GM18907 (cell line): Measurements from ENCODE around the gene TEDC2.
"Not testable (repeated sequence)": the region's sequence is repeated elsewhere in the genome, so short reads cannot be mapped to it uniquely, and the experiment has no call there.

Experiments
- ATAC-seq: cut with Tn5 transposase; IDR thresholded peaks from one replicate; pipeline ENCODE4 v1.9.1; 2021; ENCODE audit warnings: mild to moderate bottlenecking, moderate library complexity; ENCODE audit not compliant: unreplicated experiment

TEDC2 gene

DNA sequence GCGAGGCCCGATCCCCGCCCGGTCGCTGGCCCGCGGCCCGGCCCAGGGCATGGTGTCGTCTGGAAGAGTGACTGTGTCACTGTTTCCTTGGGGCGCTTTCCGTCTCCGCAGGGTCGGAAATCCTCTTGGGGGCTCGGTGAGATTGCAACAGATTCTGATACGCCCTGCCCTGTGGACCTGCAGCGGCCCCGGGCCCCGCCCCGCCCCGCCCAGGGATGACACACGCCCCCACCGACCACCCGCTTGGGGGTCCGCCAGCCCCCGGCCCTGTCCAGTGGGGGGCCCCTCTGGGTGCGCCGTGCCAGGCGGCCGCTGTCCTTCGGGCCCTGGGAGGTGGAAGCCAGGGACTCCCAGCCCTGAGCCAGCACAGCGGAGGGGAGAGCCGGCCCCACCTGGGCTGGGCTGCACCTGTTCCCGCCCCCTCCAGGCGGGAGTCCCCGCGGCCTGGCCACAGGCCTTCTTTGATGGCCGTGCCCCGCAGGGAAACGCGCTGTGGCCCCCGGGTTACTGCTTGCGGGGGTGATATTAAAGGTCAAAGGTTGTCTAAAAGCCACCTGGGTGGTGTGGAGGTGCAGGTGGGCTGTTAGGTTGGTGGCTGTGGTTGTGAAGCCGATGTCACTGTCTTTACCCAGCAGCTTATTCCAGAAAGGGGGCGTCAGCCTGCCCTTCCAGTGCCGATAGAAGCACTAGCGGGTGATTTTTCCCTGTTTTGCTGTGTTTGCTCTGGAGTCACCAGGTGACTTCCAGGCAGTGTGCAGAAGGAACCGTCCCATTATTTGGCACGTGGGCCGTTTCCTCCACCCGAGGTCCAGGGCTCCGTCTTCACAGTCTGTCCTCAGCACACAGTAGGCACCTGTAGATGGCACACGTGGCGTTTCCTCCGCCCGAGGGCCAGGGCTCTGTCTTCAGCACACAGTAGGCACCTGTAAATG is 15.8 kb downstream of the TEDC2 start:
- no peak for ATAC-seq

DNA sequence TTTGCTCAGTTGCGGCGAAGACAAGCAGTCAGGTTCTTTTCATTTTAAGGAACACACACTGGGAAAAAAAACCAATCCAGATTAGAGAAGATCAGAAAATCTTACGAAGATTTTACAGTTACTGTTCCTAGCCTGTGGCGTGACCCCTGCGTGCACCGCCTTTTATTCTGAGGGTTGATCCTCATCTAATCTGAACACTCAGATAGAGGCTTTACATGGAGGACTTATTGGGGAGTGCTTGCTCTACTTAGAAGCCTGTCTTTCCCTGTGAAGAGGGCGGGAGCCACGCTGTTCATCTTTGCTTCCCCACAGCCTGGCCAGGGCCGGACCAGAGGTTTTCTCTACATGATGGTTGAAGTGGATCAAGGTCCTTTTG is 16.4 kb downstream of the TEDC2 start:
- no peak for ATAC-seq

DNA sequence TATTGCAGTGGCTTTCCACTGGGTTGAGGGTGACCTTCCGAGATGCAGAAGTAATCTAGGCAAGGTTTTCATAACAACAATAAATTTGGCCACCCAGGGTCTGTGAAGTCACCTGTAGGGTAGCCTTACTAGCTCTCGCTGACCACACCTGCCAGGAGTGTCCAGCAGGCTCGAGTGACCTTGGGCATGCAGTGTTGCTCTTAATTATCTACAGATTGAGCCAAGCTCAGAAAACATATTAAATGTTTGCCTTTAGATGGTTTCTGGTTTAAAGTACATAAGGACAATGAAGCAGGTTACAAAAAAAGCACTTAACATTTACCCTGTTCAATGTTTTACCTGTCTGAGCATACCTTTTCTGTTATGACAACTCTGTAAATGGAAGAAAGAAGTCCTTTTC is 16.8 kb downstream of the TEDC2 start:
- ATAC-seq = no peak

DNA sequence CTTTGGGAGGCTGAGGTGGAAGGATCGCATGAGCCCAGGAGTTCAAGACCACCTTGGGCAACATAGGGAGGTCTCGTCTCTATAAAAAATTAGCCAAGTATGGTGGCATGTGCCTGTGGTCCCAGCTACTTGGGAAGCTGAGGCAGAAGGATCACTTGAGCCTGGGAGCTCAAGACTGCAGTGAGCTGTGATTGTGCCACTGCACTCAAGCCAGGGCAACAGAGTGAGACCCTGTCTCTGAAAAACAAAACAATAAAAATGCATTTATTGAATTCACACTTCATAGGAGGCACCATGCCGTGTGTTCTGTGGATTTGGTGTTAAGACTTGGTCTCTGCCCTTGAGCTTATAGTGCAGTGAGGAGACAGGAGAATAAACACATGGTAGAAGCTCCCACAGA is 17.4 kb downstream of the TEDC2 start:
- no peak for ATAC-seq

DNA sequence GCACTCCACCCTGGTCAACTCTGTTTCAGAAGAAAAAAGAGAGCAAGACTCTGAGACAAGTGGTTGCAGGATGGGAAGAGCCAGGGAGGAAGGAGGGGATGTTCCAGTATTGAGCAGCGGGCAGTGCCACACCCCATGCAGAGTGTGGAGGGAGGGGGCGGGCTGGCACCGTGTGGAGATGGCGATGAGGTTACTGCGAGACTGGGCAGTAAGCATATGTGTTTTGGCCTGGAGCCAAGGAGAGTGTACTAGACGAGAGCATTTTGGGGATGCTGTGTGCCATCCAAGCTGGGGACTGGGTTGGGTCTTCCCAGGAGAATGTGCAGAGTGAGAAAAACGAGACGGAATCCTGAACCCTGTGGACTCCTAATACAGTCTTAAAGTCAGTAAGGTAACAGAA is 18.4 kb downstream of the TEDC2 start:
- ATAC-seq = no peak

DNA sequence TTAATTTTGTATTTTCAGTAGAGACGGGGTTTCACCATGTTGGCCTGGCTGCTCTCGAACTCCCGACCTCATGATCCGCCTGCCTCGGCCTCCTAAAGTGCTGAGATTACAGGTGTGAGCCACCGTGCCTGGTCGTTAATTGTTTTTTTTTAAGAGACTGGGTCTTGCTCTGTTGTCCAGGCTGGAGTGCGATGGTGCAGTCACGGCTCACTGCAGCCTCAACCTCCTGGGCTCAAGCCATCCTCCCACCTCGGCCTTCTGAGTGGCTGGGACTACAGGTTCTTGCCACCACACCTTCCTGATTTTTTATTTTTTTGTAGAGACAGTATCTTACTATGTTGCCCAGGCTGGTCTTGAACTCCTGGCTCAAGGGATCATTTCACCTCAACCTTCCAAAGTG is 20.1 kb downstream of the TEDC2 start:
- ATAC-seq = not testable (repeated sequence)

DNA sequence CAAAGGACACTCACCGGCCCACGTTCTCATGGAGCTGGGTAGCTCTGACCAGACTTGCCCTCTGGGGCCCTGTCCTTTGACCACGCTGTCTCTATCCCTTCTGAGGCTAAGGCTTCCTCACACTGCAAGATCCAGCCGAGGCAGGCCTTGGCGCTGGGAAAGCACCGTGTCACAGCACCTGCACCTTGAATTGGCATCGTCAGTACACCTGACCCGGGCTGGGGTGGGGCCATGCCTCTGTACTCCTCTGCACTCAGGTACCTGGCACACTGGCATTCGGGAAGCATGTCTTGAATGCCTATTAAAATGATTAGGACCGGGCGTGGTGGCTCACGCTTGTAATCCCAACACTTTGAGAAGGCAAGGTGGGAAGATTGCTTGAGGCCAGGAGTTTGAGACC is 21.0 kb downstream of the TEDC2 start:
- ATAC-seq = no peak

DNA sequence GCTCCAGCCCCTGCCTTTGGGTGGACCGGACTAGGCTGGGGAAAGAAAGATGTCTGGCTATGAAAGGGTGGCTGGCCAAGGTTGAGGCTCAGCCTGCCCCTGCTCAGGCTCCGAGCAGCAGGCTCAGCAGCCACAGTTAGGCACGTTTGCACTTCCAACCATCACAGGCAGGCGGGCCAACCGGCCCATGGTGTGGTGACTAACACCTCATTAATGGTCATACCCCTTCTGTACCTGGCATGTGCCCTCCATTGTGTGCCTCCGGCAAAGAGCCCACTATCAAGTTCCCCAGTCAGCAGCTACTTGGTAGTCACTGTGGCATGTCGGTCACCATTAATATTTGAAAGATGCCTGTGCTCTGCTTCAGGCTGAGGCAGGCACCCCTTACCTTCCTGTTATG is 21.8 kb downstream of the TEDC2 start:
- no peak for ATAC-seq

DNA sequence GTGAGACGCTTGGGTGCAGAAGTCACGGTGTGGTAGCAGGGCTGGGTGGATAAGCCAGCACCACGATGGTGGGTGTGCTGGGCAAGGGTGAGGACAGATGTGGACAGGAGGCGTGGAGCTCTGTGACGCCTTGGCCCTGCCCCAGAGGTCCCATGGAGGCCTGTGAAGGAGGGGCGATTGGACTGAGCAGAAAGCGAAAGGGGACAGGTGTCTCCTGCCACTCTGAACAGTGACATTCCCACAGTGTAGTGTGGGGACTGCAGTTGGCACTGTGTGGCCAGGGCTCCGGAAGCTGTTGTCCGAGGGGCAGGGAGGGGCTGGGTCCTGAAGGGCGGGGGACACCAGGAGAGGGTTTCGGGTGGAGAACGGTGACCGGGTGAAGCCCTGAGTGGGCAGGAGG is 22.3 kb downstream of the TEDC2 start:
- ATAC-seq = no peak

DNA sequence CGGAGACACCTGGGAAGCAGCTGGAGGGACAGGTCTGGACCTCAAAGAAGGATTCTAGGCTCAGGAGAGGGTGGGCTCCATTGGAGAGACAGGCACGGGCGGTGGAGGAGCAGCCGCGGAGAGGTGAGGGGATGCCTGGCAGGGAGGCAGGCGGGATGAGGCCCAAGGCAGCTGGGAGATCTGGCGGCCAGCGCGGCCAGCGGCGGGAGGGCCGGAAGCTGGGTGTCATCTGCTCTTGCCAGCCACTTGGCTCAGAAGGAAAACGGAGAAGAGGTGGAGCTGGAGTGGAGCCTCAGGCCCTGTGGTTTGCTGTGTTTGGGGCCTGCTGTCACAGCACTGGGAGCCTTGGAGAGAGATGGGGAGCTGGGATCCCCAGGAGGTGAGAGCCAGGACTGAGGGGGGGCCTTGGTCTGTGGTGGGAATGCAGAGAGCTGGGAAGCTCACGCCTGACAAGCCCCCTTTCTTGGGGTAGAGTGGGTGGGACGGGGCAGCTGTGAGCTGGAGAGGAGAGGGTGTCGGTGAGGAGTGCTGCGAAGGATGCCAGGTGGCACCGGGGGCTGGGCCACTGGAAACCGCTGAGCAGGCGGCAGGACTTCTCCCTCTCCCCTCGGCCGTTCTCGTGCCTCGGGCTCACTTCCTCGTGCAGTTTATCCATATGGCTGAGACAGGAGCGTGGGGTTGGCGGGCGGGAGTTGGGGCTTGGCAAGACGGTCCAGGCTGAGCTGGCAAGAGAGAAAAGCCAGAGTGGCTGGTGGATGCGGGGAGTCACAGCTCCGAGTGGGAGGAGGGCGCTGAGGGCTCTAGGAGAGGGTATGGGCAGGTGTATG is 23.0 kb downstream of the TEDC2 start:
- no peak for ATAC-seq

DNA sequence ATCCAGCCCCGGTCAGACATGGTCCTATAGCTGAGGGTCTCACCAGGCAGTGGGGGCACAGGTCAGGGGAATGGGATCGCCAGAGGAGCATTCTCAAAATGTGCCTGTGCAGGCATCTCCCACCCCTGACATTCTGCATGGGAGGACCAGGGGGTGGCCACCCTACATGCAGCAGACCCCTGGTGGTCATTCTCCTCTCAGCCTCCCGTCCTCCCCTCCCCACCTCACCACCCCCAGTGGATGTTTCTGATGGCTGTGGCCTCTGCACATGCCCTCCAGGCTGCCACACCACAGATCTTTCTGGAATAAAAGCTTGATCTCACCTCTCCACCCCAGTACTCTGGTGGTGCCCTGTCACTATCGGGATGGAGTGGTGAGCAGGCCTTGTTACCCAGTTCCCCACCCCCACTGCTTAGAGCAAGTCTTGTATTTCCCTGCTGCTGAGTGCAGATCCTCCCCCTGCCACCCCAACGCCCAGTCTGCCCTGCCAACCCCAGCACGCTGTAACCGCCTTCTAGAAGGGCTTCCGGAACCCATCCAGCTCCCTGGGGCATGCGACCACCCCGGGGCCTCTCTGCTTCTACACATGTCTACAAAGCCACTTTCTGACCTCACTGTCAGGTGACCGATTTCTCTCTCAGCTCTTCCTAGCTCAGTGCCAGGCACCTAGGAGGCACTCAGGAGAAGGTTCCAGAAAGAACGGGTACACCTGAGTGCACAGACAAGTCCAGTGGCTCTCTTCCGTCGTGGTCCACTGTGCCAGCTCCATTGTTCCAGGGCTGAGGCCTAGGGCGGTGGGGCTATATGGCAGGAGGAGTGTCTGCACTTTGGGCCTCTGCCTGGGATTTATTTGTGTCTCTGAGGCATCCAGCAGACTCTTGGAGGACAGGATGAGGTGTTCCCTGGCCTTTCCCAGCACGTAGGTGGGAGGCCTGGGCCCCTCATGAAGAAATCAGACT is 24.3 kb downstream of the TEDC2 start:
- no peak for ATAC-seq

DNA sequence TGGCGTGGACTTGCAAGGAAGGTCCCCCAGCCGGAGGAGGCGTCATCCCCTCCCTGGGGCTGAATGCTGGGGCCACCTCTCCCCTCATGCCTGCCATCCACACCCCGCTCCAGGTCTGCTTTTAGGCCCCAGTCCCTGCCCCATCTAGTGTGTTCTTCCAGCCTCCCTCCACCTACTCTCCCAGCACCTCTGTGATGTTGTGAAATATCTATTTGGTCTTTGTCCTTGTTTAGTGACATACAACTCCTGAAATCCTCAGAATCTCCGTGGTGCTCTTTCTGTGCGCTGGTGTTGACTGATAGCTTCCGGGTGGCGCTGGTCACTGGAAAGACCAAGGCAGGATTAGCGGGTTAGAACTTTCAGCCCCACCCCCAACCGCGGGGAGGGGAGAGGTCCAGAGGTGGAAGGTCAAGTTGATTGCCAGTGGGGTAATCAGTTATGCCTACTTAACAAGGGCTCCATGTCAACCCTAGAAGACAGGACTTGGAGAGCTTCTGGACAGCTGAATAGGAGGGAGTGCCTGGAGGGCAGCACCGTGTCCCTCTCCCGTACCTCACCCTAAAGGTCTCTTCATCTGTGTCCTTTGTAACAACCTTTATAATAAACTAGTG is 25.1 kb downstream of the TEDC2 start:
- ATAC-seq = no peak

DNA sequence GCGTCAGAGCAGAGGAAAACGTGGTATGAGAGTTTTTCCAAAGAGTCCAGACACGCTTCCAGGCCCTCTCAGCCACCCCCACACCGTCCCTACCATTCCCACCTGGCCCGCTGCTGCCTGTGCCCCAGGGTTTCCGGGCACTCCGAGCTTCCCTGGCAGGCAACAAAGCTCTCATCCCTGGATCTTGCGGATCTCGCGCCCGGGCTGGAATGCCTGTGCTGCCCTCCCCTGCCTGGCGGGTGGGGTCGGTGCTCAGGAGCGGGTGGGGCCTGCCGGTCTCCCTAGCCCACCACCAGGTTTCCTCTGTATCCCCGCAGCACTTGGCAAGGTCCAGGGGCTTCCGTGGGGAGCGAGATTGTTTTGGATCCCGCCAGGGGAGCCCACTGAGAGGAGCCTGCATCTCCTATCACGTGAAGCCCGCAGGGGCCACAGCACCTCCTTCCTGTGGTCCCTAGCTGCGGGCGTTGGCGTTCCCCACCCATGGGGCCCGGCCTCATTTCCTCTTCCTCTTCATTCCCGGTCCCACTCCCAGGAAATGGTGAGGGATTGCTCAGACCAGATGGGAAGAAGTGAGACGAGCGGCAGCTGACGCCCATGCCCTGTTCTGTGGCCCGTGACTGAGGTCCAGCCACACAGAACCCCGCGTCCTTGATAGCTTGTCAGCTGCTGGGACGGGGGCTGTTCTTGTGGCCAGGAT is 26.1 kb downstream of the TEDC2 start:
- no peak for ATAC-seq

DNA sequence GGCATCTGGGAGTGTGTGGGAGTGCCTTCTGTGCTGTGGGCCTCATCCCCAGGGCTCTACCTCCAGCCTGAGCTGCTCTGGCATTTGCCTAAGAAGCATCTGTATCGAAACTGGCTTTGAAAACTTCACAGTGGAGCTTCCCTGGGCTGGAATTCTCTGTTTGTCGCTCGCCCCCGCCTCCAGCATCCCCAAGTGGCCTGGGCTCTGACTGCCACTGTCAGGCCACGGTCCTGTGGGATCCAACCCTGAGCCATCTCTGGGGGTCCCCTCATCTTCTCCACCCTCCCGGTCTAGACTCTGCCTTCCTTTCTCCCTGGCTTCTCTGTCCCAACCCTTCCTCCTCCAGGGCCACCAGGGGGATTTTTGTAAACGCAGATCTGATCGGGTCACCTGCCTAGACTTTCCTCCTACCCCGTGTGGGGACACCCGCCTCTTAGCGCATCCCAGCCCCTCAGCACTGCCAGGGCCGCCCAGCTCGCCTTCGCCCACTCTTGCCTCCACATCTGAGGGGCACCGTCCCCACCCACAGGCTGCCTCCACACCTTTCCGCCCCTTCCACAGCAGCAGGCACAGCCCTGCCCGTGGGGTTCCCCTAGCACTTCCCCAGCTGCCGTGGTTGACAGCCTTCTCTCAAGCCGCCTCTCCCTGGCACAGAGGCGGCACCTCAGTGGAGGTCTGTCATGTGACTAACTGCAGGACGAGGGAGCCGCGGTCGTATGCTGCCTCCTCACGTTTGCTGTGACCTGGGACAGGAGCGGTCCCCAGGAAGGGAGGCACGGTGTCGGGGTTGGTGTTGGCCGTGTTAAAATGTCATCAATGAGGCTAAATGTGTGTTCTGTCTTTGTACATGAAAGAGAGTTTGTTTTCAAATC is 27.0 kb downstream of the TEDC2 start:
- ATAC-seq = peak; percentile 61

DNA sequence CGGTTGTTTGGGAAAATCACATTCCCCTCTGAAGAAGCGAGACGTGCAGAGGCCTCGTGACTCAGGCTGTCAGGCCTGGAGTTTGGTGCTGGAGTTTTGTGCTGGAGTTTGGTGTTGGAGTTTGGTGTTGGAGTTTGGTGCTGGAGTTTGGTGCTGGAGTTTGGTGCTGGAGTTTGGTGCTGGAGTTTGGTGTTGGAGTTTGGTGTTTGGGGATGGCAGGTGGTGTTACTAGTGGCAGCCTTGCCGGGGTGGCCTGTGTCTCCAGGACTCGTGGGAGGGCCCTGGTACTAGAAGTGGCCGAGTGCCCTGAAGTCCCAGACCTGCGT is 27.6 kb downstream of the TEDC2 start:
- no peak for ATAC-seq

DNA sequence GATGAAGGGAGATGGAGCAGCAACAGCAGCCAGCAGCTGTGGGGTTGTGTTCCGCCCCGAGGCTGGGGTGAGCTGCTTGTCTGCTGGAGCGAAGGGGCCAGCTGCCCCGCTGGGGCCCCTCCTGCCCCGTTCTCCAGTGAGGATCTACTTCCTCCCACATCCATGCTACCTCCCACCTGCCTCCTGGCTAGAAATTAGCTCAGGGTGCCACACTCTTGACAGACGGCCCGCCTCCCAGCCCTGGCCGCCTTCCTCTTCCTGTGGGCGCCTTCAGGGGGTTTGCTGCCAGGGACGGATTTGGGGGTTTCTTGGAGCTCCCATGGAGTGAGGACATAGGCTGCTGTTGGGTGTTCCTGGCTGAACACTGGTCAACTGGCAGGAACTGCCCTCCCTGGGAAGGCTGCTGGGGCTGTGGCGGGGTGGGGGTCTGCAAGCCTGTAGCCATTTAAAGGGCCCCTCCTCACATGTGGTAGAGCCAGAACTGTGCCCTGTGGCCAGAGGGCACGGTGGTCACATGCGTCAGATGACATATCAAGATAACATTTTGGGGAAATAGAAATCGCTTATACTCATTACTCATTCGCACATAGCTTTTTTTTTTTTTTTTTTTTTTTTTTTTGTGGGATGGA is 28.1 kb downstream of the TEDC2 start:
- no peak for ATAC-seq

DNA sequence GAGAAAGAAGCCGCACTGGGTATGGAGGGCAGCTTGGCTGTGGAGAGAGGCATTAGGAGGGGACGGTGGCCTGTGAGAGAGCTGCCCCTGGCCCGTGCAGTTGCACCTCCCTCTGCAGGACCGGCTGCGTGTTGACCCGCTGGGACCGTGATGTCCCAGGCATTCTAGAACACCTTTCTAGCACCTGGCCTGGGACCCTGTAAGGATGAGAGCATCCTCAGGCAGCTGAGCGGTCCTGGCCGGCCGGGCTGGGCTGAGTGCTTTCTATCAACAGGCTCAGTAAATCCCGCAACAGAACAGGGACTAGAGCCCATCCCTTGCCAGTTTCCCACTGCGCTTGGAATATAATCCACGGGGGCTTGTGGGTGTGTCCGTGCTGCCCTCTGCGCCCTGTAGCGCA is 29.7 kb downstream of the TEDC2 start:
- ATAC-seq = no peak

DNA sequence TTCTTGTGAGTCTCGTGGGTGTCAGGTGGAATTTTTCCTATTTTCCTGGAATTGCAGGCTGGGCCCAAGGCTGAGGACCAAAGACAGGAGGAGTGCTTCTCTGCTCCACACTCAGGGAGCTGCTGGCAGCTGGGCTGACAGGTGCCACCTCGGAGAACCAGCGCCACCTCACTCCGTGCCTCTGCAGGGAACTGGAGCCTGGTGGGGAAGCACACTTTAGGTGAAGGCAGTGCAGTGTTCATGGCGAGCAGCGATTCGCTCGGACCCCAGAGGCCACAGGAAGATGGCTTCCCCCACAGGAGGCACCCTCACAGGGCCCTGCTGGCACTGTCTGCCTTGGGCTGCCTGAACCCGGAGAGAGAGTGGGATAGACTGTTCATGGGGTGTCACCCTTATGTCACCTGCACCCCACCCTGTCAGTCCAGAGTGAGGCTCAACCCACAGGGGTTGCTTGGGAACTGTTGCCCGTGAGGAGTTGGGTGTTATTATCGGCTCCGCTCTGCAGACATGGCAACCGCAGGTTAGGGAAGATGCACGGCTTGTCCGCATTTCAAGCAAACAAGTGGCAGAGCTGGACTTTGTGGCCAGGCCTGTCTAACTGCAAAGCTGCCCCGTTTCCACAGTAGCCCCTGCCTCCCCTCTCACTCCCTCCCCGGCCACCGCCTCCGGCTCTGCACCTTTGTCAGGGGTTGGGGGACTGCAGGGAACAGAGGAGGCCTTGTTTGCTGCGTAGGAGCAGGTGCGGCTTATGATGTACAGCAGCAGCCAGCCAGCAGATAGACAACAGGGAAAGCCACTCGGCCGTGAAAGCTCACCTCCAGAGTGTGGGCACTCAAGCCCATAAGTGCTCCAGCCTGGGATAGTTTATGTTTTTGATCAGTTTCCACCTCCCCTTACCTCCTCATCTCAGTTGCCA is 30.5 kb downstream of the TEDC2 start:
- no peak for ATAC-seq
